ENCODE data around the gene LYRM7.
"Not testable (repeated sequence)": the region's sequence is repeated elsewhere in the genome, so short reads cannot be mapped to it uniquely, and the experiment has no call there.

The LYRM7 gene

GRCh38 chr5:131221888-131222287 lies 51.1 kb downstream of the LYRM7 start:
- DNase-seq = no peak

DNA sequence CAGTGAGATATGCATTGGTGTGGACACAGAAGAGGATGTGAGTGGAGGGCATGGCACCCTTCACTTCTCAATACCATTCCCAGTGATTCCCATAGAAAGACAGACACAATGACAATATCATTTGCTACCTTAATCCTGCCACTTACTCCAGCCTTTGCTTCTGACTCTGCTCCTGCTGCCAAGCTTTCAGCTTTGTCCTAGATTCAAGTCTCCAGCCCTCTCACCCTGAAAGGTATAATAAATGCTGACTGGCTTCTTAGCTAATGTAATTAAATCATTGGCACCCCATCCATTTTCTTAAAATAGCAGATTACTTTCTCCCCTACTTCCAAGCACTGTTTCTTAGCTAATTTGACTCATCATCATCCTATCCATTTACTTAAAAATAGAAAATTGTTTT lies 52.0 kb downstream of the LYRM7 start:
- DNase-seq = no peak

DNA sequence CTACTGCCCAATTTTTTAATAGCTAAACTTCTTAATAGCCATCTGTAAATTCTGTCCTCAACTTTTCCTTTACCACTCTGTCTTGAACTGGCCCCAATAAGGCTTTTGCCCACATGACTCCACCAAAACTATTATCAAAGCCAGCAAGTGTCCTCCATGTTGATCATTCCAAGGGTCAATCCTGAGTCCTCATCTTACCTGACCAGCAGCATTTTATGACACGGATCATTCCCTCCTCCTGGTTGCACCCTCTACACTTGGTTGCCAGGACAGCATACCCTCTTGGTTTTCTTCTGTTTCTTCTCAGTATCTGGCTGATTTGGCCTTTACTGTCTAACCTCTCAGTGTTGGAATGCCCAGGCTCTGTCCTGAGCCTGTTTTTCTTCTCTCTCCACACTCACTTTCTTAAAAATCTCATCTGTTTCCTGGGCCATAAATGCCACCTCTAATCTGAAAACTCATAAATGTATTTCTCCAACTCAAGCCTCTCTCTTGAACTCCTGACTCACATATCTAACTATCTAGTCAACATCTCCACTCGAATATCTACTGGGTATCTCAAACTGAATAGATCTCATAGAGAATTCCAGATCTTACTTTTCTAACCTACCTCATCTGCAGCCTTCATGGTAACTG lies 53.1 kb downstream of the LYRM7 start:
- no peak for DNase-seq

DNA sequence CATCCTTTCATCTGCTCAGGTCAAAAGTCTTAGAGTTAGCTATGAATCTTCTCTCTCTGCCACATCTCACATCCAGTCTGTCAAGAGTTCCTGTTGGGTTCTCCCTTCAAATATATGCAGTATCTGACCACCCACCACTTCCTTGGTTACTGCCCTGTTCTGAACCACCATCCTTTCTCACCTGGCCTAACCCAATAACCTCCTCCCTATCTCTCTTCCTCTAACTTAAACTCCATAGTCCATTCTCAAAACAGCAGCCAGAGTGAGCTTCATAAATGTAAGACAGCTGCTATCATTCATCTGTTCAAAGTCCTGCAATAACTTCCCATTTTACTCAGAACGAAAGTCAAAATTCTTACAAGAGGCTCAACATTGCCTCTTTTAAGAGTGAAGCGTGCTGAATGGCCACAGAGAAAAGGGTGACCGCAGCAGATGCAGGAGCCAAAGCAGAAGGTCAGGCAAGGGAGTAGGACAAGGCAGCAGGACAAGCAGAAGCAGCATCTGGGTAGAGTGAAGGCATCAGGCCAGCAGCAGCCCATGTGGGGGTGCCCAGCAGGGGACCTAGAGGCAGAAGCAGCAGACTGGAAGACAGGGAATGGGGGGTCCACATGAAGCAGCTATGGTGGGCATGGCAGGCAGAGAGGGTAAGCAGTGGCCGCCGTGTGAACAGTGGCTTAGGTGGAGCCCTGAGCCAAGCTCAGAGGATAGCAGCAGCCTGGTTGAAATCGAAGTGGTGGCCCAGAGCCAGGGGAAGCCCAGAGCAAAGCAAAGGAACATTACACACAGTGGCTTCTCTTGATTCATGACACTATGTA lies 53.9 kb downstream of the LYRM7 start:
- no peak for DNase-seq

DNA sequence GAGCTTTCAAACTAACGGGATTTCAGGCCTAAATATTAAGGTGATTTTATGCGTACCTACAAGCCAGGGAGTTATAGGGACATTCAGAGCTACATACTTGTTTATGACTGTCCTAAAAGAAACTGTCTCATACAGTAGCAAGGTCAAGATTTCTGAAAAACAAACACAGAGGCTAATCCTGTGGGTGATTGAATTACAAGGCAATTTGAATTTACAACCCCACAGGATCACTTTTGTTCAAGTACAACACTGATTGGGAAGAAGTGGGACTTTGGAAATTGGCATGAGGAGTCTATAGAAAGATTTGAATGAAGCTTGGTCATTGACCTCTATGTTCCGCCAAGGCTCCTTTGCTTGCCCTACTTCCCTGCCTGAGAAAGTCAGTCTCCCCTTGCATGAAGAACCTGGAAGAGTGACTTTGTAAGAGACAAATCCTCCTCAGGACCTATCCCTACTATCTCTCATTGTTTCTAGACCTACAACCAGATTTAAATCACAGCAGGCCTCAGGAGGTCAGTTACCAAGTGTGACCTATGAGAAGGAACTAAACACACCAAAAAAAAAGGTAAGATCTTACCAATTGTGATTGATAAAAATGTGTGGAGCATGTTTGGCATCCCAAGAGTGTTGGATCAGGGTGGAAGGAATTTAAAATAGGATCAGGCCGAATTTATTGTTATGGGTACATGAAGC lies 54.7 kb downstream of the LYRM7 start:
- DNase-seq = no peak

DNA sequence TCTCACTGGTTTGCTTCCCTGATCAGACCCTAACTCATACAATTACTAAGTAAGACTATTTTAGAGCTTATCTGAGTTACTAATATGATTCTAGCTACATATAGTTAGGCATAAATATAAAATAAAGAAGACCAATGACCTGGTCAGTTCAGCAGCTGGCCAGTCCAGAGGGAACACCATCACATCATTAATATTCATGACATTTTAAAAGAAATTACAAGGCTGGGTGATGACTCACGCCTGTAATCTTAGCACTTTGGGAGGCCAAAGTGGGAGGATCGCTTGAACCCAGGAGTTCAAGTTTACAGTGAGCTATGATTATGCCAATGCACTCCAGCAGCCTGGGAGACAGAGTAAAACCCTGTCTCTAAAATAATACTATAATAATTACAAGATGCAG lies 56.2 kb downstream of the LYRM7 start:
- DNase-seq = no peak

DNA sequence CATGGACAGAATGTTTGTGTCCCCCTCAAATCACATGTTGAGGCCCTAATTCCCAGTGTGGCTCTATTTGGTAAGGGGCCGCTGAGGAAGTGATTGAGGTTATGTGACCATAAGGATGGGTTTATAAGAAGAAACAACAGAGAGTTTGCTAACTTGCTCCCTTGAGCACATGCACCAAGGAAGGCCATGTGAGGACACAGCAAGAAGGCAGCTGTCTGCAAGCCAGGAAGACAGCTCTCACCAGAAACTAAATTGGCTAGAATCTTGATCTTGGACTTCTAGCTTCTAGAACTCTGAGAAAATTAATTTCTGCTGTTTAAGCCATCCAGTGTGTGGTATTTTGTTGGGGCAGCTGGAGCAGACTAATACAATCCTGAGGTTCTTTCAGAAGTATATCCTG lies 57.9 kb downstream of the LYRM7 start:
- DNase-seq = no peak

DNA sequence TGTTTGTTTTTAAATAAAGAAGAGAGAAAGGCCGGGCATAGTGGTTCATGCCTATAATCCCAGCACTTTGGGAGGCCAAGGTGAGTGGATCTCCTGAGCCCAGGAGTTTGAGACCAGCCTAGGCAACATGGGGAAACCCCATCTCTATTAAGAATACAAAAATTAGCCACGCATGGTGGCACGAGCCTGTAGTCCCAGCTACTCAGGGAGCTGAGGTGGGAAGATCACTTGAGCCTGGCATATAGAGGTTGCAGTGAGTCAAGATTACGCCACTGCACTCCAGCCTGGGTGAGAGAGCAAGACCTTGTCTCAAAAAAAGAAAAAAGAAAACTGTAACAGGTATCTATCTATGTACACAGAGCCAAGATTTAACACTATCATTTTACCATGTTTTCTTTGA lies 58.9 kb downstream of the LYRM7 start:
- DNase-seq = no peak

DNA sequence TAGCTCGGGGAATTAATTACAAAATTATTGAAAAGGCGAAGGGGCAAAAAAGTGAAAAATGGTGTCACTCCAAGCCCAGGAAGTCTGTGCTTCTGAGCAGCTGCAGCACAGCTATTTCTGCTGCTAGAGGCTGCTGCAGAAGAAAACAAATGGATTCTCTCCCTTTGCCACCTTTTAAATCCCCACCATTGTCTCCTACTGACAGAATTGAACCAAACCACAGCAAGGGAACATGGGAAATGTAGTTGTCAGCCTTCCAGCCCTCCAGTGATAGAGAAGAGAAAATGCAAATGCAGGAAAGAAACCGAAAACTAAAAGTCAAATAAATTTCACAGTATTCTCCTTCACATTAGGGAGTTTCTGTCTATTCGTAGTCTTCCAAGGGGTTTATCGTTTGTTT lies 59.7 kb downstream of the LYRM7 start:
- DNase-seq = no peak

- no peak for DNase-seq
Observed at GRCh38 chr5:131239686-131240085, 68.9 kb downstream of the LYRM7 start.

DNA sequence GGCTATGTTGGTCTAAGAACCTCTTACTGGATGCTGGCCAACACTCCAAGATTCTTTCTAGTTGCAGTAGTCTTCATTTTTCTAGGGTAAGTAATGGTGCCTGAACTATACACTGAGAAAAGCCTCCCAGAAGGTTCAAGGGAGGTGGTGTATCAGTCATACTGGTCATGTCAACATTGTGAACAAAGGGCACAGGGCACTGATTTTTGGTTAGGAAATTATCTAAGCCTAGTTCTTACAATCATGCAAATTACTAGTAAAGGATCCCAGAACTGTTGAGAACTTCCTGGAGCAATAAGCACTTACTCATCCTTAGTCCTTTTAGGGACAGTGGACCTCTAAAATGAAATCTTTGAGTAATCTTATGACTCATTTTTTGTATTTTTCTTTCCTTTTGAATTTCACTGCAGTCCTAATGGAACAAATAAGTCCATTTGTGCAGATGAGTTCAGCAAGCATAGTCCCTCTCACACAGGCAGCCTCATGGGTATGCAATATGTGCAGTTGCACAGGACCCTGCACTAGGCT lies 72.0 kb downstream of the LYRM7 start:
- no peak for DNase-seq

GRCh38 chr5:131245312-131245711 lies 74.6 kb downstream of the LYRM7 start:
- no peak for DNase-seq

DNA sequence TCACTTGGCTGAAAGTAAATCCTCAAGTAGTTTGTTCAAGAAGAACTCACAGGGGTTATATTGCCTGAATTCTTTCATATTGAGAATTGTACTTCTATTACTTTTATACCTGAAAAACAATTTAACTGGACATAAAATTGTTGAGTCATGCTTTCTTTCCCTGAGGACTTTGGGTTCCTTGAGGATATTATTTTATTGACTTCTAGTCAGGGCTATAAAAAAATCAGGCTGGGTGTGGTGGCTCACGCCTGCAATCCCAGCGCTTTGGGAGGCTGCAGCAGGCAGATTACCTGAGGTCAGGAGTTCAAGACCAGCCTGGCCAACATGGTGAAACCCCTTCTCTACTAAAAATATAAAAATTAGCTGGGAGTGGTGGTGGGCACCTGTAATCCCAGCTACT lies 75.2 kb downstream of the LYRM7 start:
- DNase-seq = no peak

- no peak for DNase-seq
Observed at GRCh38 chr5:131246504-131246903, 75.8 kb downstream of the LYRM7 start.

- DNase-seq = no peak
Observed at GRCh38 chr5:131250751-131251475, 80.2 kb downstream of the LYRM7 start.

DNA sequence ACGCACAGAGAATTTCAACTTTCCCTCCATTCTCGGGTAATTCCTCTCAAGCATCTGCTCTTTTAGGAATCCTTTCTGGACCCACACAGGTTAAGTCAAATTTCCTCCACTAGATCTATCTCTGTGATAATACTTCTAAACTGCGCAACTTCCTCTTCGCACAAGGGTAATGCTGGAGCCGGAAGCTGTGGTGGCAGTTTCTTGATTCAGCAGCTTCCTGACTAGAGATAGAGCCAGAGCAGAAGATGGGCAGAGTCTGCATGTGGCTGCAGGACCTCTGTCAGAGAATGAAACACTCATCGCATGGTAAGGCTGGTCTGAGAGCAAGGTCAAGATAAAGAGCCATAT lies 82.1 kb downstream of the LYRM7 start:
- no peak for DNase-seq

- DNase-seq = not testable (repeated sequence)
Observed at GRCh38 chr5:131254025-131254424, 83.3 kb downstream of the LYRM7 start.

DNA sequence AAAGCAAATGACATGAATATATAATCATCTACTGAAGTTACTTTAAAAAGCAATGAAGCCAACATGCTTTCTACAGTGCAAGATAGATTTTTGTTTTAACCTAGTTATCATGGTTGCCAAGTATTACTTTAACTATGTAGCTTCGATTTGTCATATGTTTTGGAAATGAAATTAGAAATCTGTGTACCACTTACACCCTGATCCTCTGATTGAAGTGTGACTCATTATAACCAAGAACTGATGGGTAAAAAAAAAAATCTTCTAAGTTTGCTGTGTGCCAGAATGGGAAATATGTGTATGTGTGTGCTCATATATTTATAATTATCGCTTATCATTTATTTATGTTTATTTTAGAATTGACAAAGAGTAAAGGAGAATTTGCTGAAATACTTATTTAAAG lies 84.0 kb downstream of the LYRM7 start:
- no peak for DNase-seq

Data from NCI-H1694 (cell line).